Small intestine (tissue), 16 donors: ENCODE measurements around the gene EGLN2. TPM values are rescaled to one million over a fixed set of nuclear protein-coding genes. Genes with fewer than 3 reads are reported as not detected.

Experiments used
- DNase-seq, 2 donors: peaks; one replicate each; pipeline versions ENCODE4 v3.0.0 to v3.0.0-alpha.2; 2013
- FAIRE-seq: peaks from 2 replicates; lab custom pipeline; 2012; peaks lifted over from hg19 to GRCh38; lab: Jason Lieb, UNC
- H3K27ac ChIP-seq, 3 donors: one replicate each; pipeline ENCODE4 v1.5.1; 2013; ENCODE audit warnings: low read length in 2 of 3, mild to moderate bottlenecking in 2 of 3, control low read depth in 1 of 3, inconsistent platforms in 1 of 3, low read depth in 1 of 3, moderate library complexity in 1 of 3
- H3K27me3 ChIP-seq, 3 donors: one replicate each; pipeline ENCODE4 v1.6.1; 2013; ENCODE audit warnings: low read length in 3 of 3, inconsistent platforms in 1 of 3; ENCODE audit not compliant: control insufficient read depth in 3 of 3, insufficient read depth in 3 of 3
- H3K36me3 ChIP-seq, 3 donors: one replicate each; pipeline ENCODE4 v1.6.1; 2013; ENCODE audit warnings: low read length in 3 of 3, inconsistent platforms in 1 of 3, low read depth in 1 of 3, mild to moderate bottlenecking in 1 of 3, moderate library complexity in 1 of 3; ENCODE audit not compliant: control insufficient read depth in 3 of 3, insufficient read depth in 2 of 3
- H3K4me1 ChIP-seq, 3 donors: one replicate each; pipeline ENCODE4 v1.6.1; 2013; ENCODE audit warnings: low read length in 2 of 3, inconsistent platforms in 1 of 3, low read depth in 1 of 3, mild to moderate bottlenecking in 1 of 3, moderate library complexity in 1 of 3; ENCODE audit not compliant: control insufficient read depth in 3 of 3, insufficient read depth in 2 of 3
- H3K4me3 ChIP-seq, 3 donors: one replicate each; pipeline ENCODE4 v1.5.1; 2013; ENCODE audit warnings: low read length in 3 of 3, control low read depth in 1 of 3, inconsistent platforms in 1 of 3, low read depth in 1 of 3, mild to moderate bottlenecking in 1 of 3, moderate library complexity in 1 of 3
- H3K9me3 ChIP-seq, 2 donors: one replicate each; pipeline ENCODE4 v1.6.1; 2013; ENCODE audit warnings: low read depth in 1 of 2, low read length in 1 of 2; ENCODE audit not compliant: control insufficient read depth in 2 of 2, insufficient read depth in 1 of 2
- WGBS, 3 donors: extraction: QIAGEN DNeasy Blood & Tissue Kit; methylation state at CpG; one replicate each; pipeline ENCODE4 v1.1.7; 2013; 5-methylcytosine and 5-hydroxymethylcytosine counted together
- long read RNA-seq, 10 donors: transcript quantifications; one replicate each; lab custom pipeline, GENCODE V29; 2026
- polyA plus RNA-seq, 4 donors: library from polyadenylated mRNA; stranded (reverse) in 3 of 4; unstranded in 1 of 4; fragments of 200-250 nt in 3 of 4; fragments of 120-200 nt in 1 of 4; gene quantifications; one replicate each; pipeline versions ENCODE4 v1.2.1 to v1.2.3, GENCODE V29; 2013
- donor health status: healthy with polysubstance abuse.
- donor health status: control.
- donor health status: control.
- donor health status: Bipolar disorder and iron deficiency.
- donor health status: healthy.

EGLN2 gene
- 100 to 1,000 TPM in 1 of 4 donors, 10 to 100 TPM in 3; 60.1 to 103 (median 81.3) TPM for polyA plus RNA-seq
- long read RNA-seq, donor 1, transcript EGLN2-216 (3 exons, 3,894 nt): minor isoform, 5 of 48 reads
- long read RNA-seq, donor 1, transcript EGLN2-207 (5 exons, 2,821 nt): minor isoform, 11 of 48 reads
- long read RNA-seq, donor 1, transcript EGLN2-201 (6 exons, 2,102 nt): major isoform, 20 of 48 reads
- long read RNA-seq, donor 1, partial matches to known transcripts: 12 of 48 reads
- long read RNA-seq, donor 1, other reads (novel, unspliced or antisense): 0 of 48 reads
- long read RNA-seq, donor 2, transcript EGLN2-201 (6 exons, 2,102 nt): major isoform, 8 of 20 reads
- long read RNA-seq, donor 2, partial matches to known transcripts: 8 of 20 reads
- long read RNA-seq, donor 2, other reads (novel, unspliced or antisense): 0 of 20 reads
- long read RNA-seq, donor 3, partial matches to known transcripts: 0 of 7 reads
- long read RNA-seq, donor 3, other reads (novel, unspliced or antisense): 0 of 7 reads
- long read RNA-seq, donor 4: 0 reads
- long read RNA-seq, donor 5, transcript EGLN2-207 (5 exons, 2,821 nt): major isoform, 7 of 32 reads
- long read RNA-seq, donor 5, partial matches to known transcripts: 19 of 32 reads
- long read RNA-seq, donor 5, other reads (novel, unspliced or antisense): 0 of 32 reads
- long read RNA-seq, donor 6, transcript EGLN2-207 (5 exons, 2,821 nt): minor isoform, 8 of 19 reads
- long read RNA-seq, donor 6, transcript EGLN2-201 (6 exons, 2,102 nt): major isoform, 9 of 19 reads
- long read RNA-seq, donor 6, partial matches to known transcripts: 0 of 19 reads
- long read RNA-seq, donor 6, other reads (novel, unspliced or antisense): 0 of 19 reads
- long read RNA-seq, donor 7, transcript EGLN2-207 (5 exons, 2,821 nt): minor isoform, 13 of 42 reads
- long read RNA-seq, donor 7, transcript EGLN2-201 (6 exons, 2,102 nt): major isoform, 20 of 42 reads
- long read RNA-seq, donor 7, partial matches to known transcripts: 5 of 42 reads
- long read RNA-seq, donor 7, other reads (novel, unspliced or antisense): 0 of 42 reads
- long read RNA-seq, donor 8, partial matches to known transcripts: 0 of 2 reads
- long read RNA-seq, donor 8, other reads (novel, unspliced or antisense): 0 of 2 reads
- long read RNA-seq, donor 9, partial matches to known transcripts: 0 of 2 reads
- long read RNA-seq, donor 9, other reads (novel, unspliced or antisense): 0 of 2 reads
- long read RNA-seq, donor 10, transcript EGLN2-201 (6 exons, 2,102 nt): major isoform, 16 of 36 reads
- long read RNA-seq, donor 10, transcript EGLN2-207 (5 exons, 2,821 nt): minor isoform, 11 of 36 reads
- long read RNA-seq, donor 10, partial matches to known transcripts: 7 of 36 reads
- long read RNA-seq, donor 10, other reads (novel, unspliced or antisense): 0 of 36 reads

DNA sequence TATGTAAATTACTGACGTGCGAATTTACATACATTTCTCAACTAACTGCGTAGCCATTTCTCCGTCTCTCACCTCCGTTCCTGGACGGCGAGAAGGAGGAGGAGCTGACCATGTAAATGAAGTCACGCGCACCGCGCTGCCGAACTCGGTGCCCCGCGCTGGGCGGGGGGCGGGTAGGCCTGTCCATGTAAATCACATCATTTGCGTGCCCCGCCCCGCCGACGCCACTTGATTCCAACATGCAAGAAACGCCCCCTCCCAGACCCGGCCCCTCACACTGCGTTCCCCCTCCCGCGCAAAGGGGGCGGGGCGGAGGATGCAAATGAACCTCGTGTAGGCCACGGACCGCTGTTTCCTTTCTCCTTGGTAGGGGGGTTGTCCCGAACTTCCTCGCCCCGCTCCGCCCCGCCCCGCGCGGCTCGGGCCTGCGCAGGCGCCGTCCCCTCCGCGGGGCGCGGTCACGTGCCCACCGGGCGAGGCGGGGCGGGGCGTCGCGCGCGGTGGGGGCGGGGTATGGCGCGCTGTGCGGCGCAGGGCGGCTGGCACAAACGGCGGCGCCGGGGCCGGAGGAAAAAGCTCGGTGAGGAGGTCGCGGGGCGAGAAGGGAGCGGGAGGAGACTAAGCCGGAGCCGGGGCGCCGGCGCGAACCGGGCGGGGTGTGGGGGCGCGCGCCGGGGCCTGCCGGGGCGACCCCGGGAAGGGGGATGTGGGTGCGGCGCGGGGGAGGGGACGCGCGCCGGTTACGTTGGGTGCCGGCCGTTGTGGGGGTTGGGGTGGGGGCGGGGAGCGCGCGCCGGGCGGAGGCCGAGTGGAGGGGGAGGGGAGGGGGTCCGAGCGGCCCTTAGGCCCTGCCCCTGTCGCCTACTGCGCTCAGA lies at the start of gene EGLN2:
TSS of gene EGLN2 (plus strand) at position 509 of the 875 bp plus-strand sequence. CDS start 1,382 bp downstream, outside the sequence.
- H3K36me3 ChIP-seq: peaks cover 0 to 46% (median 4%) of the 10 kb centered on the region in 3 donors
- peaks cover 16 to 50% (median 22%) of the 10 kb centered on the region in 3 donors for H3K4me1 ChIP-seq
- H3K4me3 ChIP-seq: peak within 1 kb of the TSS; percentile 77 to 98 (median 93)
- 0 to 1% (median 1%) methylated on average over 53 to 109 of the region's 110 CpGs for WGBS, 3 donors
- H3K27ac ChIP-seq: peak within 1 kb of the TSS; percentile 76 to 92 (median 91)
- H3K27me3 ChIP-seq: no peaks in the 10 kb centered on the region
- DNase-seq (peak; percentile 100), FAIRE-seq (peak; percentile 30)
- H3K9me3 ChIP-seq: no peaks in the 10 kb centered on the region

DNA sequence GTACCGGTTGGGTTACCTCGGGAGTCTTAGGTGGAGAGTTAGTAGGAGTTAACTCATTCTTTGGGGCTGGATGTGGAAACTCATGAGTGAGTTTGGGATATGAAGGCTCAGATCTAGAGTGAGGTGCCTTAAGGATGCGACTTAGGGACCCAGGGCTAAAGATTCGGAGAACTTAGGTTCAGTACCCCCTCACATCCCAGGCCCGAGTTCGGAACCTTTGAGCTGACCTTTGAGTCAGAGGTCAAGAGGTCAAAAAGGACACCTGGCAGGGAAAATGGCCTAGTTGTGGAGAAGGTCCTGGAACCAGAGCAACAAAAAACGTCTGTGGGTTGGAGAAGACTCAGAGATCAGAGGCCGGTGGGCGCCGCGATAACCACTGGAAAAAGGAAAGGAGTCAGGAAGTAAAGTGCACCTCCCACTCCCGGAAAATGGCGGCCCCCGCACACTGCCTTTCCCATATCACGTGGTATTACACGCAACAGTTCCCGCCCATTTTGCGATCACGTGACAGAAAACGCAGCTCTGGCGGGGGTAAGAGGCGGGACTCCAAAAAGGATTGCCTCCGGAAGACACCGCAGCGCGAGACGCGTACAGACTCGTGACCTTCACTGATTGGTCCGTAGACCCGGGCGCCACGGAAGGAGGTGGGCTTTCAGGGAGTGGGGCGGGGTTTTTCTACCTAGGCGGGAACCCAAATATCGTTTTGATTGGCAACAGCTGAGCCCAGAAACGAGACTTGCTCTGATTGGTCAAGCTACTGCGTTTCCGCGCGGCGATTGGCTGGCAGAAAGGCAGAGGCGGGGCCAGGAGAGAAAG lies 48.7 kb upstream of the EGLN2 start, which contains the start of gene ACTMAP:
TSS of gene ACTMAP (minus strand) at position 420 of the 816 bp plus-strand sequence. CDS start 674 bp downstream, outside the sequence.
- FAIRE-seq (peak; percentile 89), DNase-seq (peak; percentile 100)
- Histone ChIP-seq H3K27ac (peak within 1 kb of the TSS; percentile 87 to 96 (median 93)), H3K4me3 (peak within 1 kb of the TSS; percentile 71 to 73 (median 73)), H3K9me3 (no peaks in the 10 kb centered on the region), H3K36me3 (peaks cover 0 to 28% (median 0%) of the 10 kb centered on the region in 3 donors), H3K27me3 (no peaks in the 10 kb centered on the region), H3K4me1 (peaks cover 0 to 32% (median 3%) of the 10 kb centered on the region in 3 donors)
- WGBS, 3 donors: 0% methylated on average over 43 of the region's 43 CpGs

DNA sequence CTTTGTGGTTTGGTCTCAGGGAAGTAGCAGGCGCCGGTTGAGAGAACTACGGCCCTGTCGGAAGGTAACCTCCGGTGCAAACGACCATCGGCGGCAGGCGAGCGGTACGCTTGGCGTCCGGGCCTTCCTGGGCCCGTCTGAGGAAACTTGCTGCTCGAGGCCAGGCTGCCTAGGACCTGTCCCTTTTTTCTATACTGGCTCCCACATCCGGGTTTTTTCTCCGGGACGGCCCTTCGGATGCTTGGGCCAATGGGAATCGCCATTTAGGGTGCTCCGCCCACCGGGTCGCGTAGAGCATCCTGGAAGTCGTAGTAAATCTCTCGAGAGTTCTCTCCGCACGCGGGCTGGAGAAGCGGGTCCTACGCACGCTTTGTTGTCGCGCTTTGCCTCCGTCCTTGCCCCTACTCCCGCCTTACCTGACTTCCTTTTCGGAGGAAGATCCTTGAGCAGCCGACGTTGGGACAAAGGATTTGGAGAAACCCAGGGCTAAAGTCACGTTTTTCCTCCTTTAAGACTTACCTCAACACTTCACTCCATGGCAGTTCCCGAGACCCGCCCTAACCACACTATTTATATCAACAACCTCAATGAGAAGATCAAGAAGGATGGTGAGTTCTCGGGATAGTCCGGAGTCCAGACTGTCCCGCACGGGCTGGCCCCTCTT lies 48.0 kb upstream of the EGLN2 start, which contains the start of gene SNRPA:
TSS of gene SNRPA (plus strand) at position 330 of the 664 bp plus-strand sequence. CDS start at position 536, 206 bp downstream.
- peak; percentile 99 for DNase-seq

DNA sequence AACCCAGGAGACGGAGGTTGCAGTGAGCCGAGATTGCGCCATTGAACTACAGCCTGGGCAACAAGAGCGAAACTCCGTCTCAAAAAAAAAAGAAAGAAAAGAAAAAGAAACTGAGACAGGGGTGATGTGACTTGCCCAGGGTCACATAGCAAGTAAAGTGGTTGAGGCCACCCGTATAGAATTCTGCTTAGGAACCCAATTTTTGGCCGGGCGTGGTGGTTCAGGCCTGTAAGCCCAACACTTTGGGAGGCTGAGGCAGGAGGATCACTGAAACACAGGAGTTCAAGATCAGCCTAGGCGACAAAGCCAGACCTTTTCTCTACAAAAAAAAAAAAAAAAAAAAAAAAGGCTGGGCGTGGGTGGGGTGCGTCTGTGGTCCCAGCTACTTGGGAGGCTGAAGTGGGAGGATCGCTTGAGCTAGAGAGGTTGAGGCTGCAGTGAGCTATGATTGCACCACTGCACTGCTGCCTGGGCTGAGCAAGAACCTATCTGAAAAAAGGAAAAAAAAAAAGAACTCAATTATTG lies 46.7 kb upstream of the EGLN2 start:
- H3K9me3 ChIP-seq: no peaks in the 10 kb centered on the region
- WGBS, 3 donors: 7 to 41% (median 20%) methylated on average over 12 of the region's 12 CpGs
- peak overlapping the region; percentile 33 to 73 (median 73) for H3K4me3 ChIP-seq
- H3K36me3 ChIP-seq: peaks cover 3 to 46% (median 7%) of the 10 kb centered on the region in 3 donors
- no peak for DNase-seq
- H3K27ac ChIP-seq: peak overlapping the region; percentile 75 to 96 (median 93)
- H3K4me1 ChIP-seq: peaks cover 0 to 30% (median 13%) of the 10 kb centered on the region in 3 donors
- FAIRE-seq: no peak
- H3K27me3 ChIP-seq: no peaks in the 10 kb centered on the region

More for the DNA sequence above, 48.0 kb upstream of the EGLN2 start, which contains the start of gene SNRPA:
- Histone ChIP-seq H3K27ac (peak within 1 kb of the TSS; percentile 87 to 96 (median 93)), H3K4me3 (peak within 1 kb of the TSS; percentile 71 to 73 (median 73)), H3K4me1 (peaks cover 0 to 30% (median 10%) of the 10 kb centered on the region in 3 donors), H3K9me3 (no peaks in the 10 kb centered on the region), H3K27me3 (no peaks in the 10 kb centered on the region), H3K36me3 (peaks cover 0 to 34% (median under 1%) of the 10 kb centered on the region in 3 donors)
- 0 to 1% (median 0%) methylated on average over 43 to 46 of the region's 46 CpGs for WGBS, 3 donors
- no peak for FAIRE-seq

DNA sequence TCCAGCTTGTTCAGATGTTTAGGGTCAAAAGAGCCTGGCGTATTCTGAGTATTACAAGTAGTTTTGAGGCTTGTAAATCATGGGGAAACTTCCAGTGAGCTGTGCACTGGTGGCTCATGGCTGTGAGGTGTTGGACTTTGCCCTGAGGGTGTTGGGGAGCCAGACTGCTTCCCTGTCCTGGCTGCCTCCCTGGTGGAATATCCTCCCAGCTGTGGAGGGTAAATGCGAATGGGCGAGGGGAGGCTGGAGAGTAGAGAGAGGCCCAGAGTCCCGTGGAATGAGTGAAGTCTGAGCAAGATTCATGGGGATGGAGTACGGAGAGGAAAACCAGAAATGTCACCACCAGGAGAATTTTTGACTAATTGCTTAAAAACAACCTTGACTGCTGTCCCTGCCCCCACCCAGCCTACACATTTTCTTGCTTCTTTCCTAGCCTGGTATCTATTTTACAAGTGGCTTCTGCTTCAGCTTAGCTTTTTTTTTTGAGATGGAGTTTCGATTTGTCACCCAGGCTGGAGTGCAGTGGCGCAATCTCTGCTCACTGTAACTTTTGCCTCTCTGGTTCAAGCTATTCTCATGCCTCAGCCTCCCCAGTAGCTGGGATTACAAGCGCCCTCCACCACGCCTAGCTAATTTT lies 44.3 kb upstream of the EGLN2 start:
- WGBS, 3 donors: 25 to 50% (median 30%) methylated on average over 9 of the region's 9 CpGs
- Histone ChIP-seq H3K4me3 (peak overlapping the region in 2 of 3 donors; percentile 11 to 42), H3K9me3 (no peaks in the 10 kb centered on the region), H3K27me3 (no peaks in the 10 kb centered on the region), H3K27ac (peak overlapping the region; percentile 83 to 95 (median 94)), H3K4me1 (peaks cover 0 to 23% (median 11%) of the 10 kb centered on the region in 3 donors), H3K36me3 (peaks cover 5 to 60% (median 16%) of the 10 kb centered on the region in 3 donors)
- FAIRE-seq: no peak
- peak; percentile 88 to 92 for DNase-seq

DNA sequence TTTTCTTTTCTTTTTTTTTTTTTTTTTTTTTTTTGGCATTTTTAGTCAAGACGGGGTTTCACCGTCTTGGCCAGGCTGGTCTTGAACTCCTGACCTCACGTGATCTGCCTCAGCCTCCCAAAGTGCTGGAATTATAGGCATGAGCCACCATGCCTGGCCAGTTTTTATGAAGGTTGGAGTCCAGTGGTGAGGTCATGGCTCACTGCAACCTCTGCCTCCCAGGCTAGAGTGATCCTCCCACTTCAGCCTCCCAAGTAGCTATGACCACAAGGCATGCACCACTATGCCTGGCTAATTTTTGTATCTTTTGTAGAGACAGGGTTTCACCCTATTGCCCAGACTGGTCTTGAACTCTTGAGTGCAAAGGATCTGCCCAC lies 43.8 kb upstream of the EGLN2 start:
- no peak overlapping the region for H3K4me3 ChIP-seq
- no peak for DNase-seq
- H3K27ac ChIP-seq: peak overlapping the region; percentile 40 to 94 (median 83)
- WGBS, 3 donors: 59 to 66% (median 65%) methylated on average over 3 of the region's 3 CpGs
- H3K27me3 ChIP-seq: no peaks in the 10 kb centered on the region
- H3K4me1 ChIP-seq: peaks cover 0 to 19% (median 11%) of the 10 kb centered on the region in 3 donors
- H3K36me3 ChIP-seq: peaks cover 7 to 65% (median 16%) of the 10 kb centered on the region in 3 donors
- no peak for FAIRE-seq
- H3K9me3 ChIP-seq: no peaks in the 10 kb centered on the region
